H1 (cell line): Measurements from ENCODE around the gene ATM. TPM values are rescaled to one million over a fixed set of nuclear protein-coding genes. Genes with fewer than 3 reads are reported as not detected.
"Not testable (repeated sequence)": the region's sequence is repeated elsewhere in the genome, so short reads cannot be mapped to it uniquely, and the experiment has no call there.

ENCODE experiments used
- CTCF ChIA-PET: fragments of 300-600 bp; sonication (Branson Sonifier 250); formaldehyde crosslinking; loops from one replicate; lab custom pipeline; 2021; ENCODE audit not compliant: partially characterized antibody; lab: Charles Lee
- POLR2A ChIA-PET: fragments of 300-600 bp; sonication (Branson Sonifier 250); formaldehyde crosslinking; loops from one replicate; lab custom pipeline; 2021; ENCODE audit warnings: inconsistent platforms; ENCODE audit not compliant: partially characterized antibody; lab: Charles Lee
- DNase-seq, 2 experiments: peaks; one replicate each; pipeline versions ENCODE4 v3.0.0 to v3.0.0-alpha.2; 2010 to 2022; ENCODE audit warnings: low spot score in 2 of 2, low read depth in 1 of 2, mixed read lengths in 1 of 2
- FAIRE-seq: peaks from 2 replicates; lab custom pipeline; 2011; peaks lifted over from hg19 to GRCh38; lab: Jason Lieb, UNC
- H2AFZ ChIP-seq: 2 replicates; pipeline ENCODE4 v1.8.1; 2012; ENCODE audit warnings: low read length, inconsistent platforms
- H2AK5ac ChIP-seq: 2 replicates; pipeline ENCODE4 v1.6.1; 2013; ENCODE audit warnings: low read depth, low read length
- H2BK120ac ChIP-seq: replicated peaks from 2 replicates; pipeline ENCODE3; 2013; ENCODE audit warnings: low read depth, low read length, inconsistent platforms
- H2BK12ac ChIP-seq: 2 replicates; pipeline ENCODE4 v1.6.1; 2013; ENCODE audit warnings: low read depth, low read length
- H2BK15ac ChIP-seq: 2 replicates; pipeline ENCODE4 v1.6.1; 2013; ENCODE audit warnings: low read length
- H2BK20ac ChIP-seq: 2 replicates; pipeline ENCODE4 v1.6.1; 2013; ENCODE audit warnings: low read length
- H2BK5ac ChIP-seq: 2 replicates; pipeline ENCODE4 v1.6.1; 2013; ENCODE audit warnings: low read depth, low read length
- H3K14ac ChIP-seq: 2 replicates; pipeline ENCODE4 v1.6.1; 2013; ENCODE audit warnings: inconsistent platforms; ENCODE audit not compliant: insufficient read length
- H3K18ac ChIP-seq: 2 replicates; pipeline ENCODE4 v1.6.1; 2013; ENCODE audit warnings: low read length; ENCODE audit errors: extremely low read depth
- H3K23ac ChIP-seq: 2 replicates; pipeline ENCODE4 v1.6.1; 2013; ENCODE audit warnings: inconsistent platforms; ENCODE audit not compliant: insufficient read length
- H3K23me2 ChIP-seq: 2 replicates; pipeline ENCODE4 v1.6.1; 2013; ENCODE audit warnings: low read depth, low read length
- H3K27ac ChIP-seq: 2 replicates; pipeline ENCODE4 v1.6.1; 2011; ENCODE audit warnings: low read depth, low read length, inconsistent platforms
- H3K27me3 ChIP-seq, 4 experiments: replicated peaks in 1 of 4; 1 replicate in 1 of 4; 2 replicates in 3 of 4; pipeline versions ENCODE4 v1.6.1 to v1.8.1; 2011 to 2013; ENCODE audit warnings: low read length in 3 of 4, mild to moderate bottlenecking in 3 of 4, inconsistent platforms in 2 of 4, mixed read lengths in 2 of 4, moderate library complexity in 1 of 4; ENCODE audit not compliant: control insufficient read depth in 3 of 4, insufficient read depth in 3 of 4; ENCODE audit errors: extremely low read depth in 1 of 4
- H3K36me3 ChIP-seq, 4 experiments: 2 replicates each; pipeline versions ENCODE4 v1.6.1 to v1.8.1; 2011 to 2013; ENCODE audit warnings: mild to moderate bottlenecking in 4 of 4, low read length in 3 of 4, moderate library complexity in 2 of 4, control low read depth in 1 of 4, inconsistent platforms in 1 of 4; ENCODE audit not compliant: insufficient read depth in 4 of 4, control insufficient read depth in 2 of 4
- H3K4ac ChIP-seq: replicated peaks from 2 replicates; pipeline ENCODE3; 2013; ENCODE audit warnings: low read length, low read depth, mixed read lengths, inconsistent platforms; ENCODE audit not compliant: insufficient read length
- H3K4me1 ChIP-seq, 4 experiments: replicated peaks in 1 of 4; 1 replicate in 1 of 4; 2 replicates in 3 of 4; pipeline versions ENCODE4 v1.6.1 to v1.8.1; 2011 to 2013; ENCODE audit warnings: low read length in 3 of 4, inconsistent platforms in 2 of 4, mixed read lengths in 1 of 4; ENCODE audit not compliant: insufficient read depth in 4 of 4, control insufficient read depth in 3 of 4
- H3K4me2 ChIP-seq, 2 experiments: 2 replicates each; pipeline versions ENCODE4 v1.6.1 to v1.8.1; 2011 to 2013; ENCODE audit warnings: low read depth in 2 of 2, low read length in 2 of 2, control low read depth in 1 of 2, inconsistent platforms in 1 of 2, mild to moderate bottlenecking in 1 of 2; ENCODE audit not compliant: insufficient read depth in 1 of 2
- H3K4me3 ChIP-seq, 4 experiments: fragments of 200-600, 300-600 bp in 1 of 4; sonication (generic), shearing (Covaris generic), sonication (Bioruptor Twin) in 1 of 4; 2 replicates each; pipeline versions ENCODE4 v1.5.1 to v1.8.1; 2011 to 2016; ENCODE audit warnings: low read length in 4 of 4, low read depth in 3 of 4, control low read depth in 2 of 4, inconsistent platforms in 2 of 4, mild to moderate bottlenecking in 2 of 4, mixed read lengths in 1 of 4, moderate library complexity in 1 of 4; ENCODE audit not compliant: insufficient read depth in 2 of 4; ENCODE audit errors: extremely low read depth in 1 of 4
- H3K56ac ChIP-seq: replicated peaks from 2 replicates; pipeline ENCODE3; 2013; ENCODE audit warnings: low read depth, mild to moderate bottlenecking, mixed read lengths, low read length, inconsistent platforms; ENCODE audit not compliant: insufficient read length
- H3K79me1 ChIP-seq: 2 replicates; pipeline ENCODE4 v1.6.1; 2013; ENCODE audit warnings: low read depth, low read length, control low read depth
- H3K79me2 ChIP-seq, 2 experiments: 2 replicates each; pipeline versions ENCODE4 v1.6.1 to v1.8.1; 2012 to 2013; ENCODE audit warnings: low read length in 2 of 2, mild to moderate bottlenecking in 2 of 2, inconsistent platforms in 1 of 2; ENCODE audit not compliant: insufficient read depth in 2 of 2, control insufficient read depth in 1 of 2
- H3K9ac ChIP-seq, 4 experiments: replicated peaks in 1 of 4; 1 replicate in 1 of 4; 2 replicates in 3 of 4; pipeline versions ENCODE4 v1.6.1 to v1.8.1; 2011 to 2013; ENCODE audit warnings: low read depth in 3 of 4, low read length in 3 of 4, control low read depth in 2 of 4, mild to moderate bottlenecking in 2 of 4, moderate library complexity in 2 of 4, inconsistent platforms in 1 of 4; ENCODE audit errors: extremely low read depth in 1 of 4
- H3K9me3 ChIP-seq, 2 experiments: 2 replicates each; pipeline versions ENCODE4 v1.6.1 to v1.8.1; 2012 to 2013; ENCODE audit warnings: mild to moderate bottlenecking in 2 of 2, moderate library complexity in 2 of 2, control low read depth in 1 of 2, inconsistent platforms in 1 of 2, low read depth in 1 of 2, low read length in 1 of 2, mixed read lengths in 1 of 2; ENCODE audit not compliant: insufficient read depth in 2 of 2
- H4K20me1 ChIP-seq, 2 experiments: replicated peaks in 1 of 2; 2 replicates each; pipeline versions ENCODE3 to v1.8.1; 2011 to 2013; ENCODE audit warnings: inconsistent platforms in 2 of 2, low read length in 2 of 2, mild to moderate bottlenecking in 1 of 2; ENCODE audit not compliant: insufficient read depth in 2 of 2, control insufficient read depth in 1 of 2
- H4K5ac ChIP-seq: 2 replicates; pipeline ENCODE4 v1.6.1; 2013; ENCODE audit warnings: low read length, low read depth, mixed read lengths, inconsistent platforms; ENCODE audit not compliant: insufficient read length
- H4K8ac ChIP-seq: 2 replicates; pipeline ENCODE4 v1.8.0; 2013; ENCODE audit warnings: mild to moderate bottlenecking, moderate library complexity, low read length, inconsistent platforms; ENCODE audit not compliant: insufficient read depth; ENCODE audit errors: extremely low read depth
- H4K91ac ChIP-seq: replicated peaks from 2 replicates; pipeline ENCODE3; 2013; ENCODE audit warnings: low read length, mixed read lengths, inconsistent platforms; ENCODE audit not compliant: insufficient read length
- SIX5 ChIP-seq: IDR thresholded peaks from 2 replicates; pipeline ENCODE4 v1.6.1; 2011; ENCODE audit warnings: mild to moderate bottlenecking, low read depth, low read length
- WGBS, 2 experiments: shearing (Covaris generic) in 1 of 2; methylation state at CpG; one replicate each; pipeline versions ENCODE4 v1.1.6 to v1.1.7; 2013 to 2015; ENCODE audit warnings: low lambda C conversion rate in 2 of 2, mixed read lengths in 2 of 2, inconsistent platforms in 1 of 2, low coverage in 1 of 2, missing lambda C conversion rate in 1 of 2; ENCODE audit not compliant: insufficient replicate concordance in 2 of 2, insufficient coverage in 1 of 2, insufficient read length in 1 of 2; ENCODE audit errors: extremely low coverage in 1 of 2, missing lambda C conversion rate in 1 of 2; 5-methylcytosine and 5-hydroxymethylcytosine counted together
- polyA plus RNA-seq, 7 experiments: library from polyadenylated mRNA; depleted of rRNA in 3 of 7; stranded (reverse) in 5 of 7; unstranded in 2 of 7; fragments of >200 nt in 5 of 7; fragments of 200-250 nt in 2 of 7; gene quantifications; 1 replicate in 5 of 7; 2 replicates in 1 of 7; 4 replicates in 1 of 7; pipeline versions ENCODE4 v1.2.1 to v1.2.3, GENCODE V29; 2011 to 2013; ENCODE audit warnings: missing spikeins in 2 of 7, mixed read lengths in 2 of 7
- total RNA-seq: library from RNA; stranded (reverse); fragmentation: NEBNext Ultra II Directional; extraction: Animal tissue kit (Norgen Biotek cat#: 25700); gene quantifications from 2 replicates; pipeline ENCODE4 v1.2.1, GENCODE V29; 2021

Gene ATM
- total and polyA plus RNA-seq, 2 of the 8 experiments (the other 6 are each of a cell fraction or from before 2014, with no cell fraction given): 14.9 to 55.4 TPM

DNA sequence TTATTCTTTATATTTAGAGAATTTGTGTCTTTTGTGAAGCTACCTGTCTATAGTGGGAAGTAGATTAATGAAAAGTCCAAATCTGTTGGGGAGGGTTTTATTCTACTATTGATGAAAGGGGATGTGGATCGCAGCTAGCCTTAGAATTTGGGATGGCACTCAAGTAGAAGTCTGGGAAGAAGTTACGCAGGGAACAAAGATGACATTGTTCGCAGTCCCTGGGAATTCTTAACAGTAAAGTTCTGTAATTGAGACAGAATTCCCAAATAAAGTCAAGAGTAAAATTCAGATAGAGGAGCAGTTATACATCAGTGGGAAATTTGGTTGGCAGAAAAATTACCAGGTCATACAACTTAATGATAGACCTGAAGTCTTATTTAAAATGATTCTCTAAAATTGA lies 64.1 kb downstream of the ATM start:
- peaks cover 0 to 1% (median 0%) of the 10 kb centered on the region in 4 experiments; a peak in 1 of 7 replicates for H3K27me3 ChIP-seq
- H3K23ac ChIP-seq: no peak overlapping the region
- TF ChIP-seq SIX5: no peak
- POLR2A ChIA-PET: no interaction called here
- no peak overlapping the region for H3K27ac ChIP-seq
- H3K9ac ChIP-seq: no peak overlapping the region
- no peak overlapping the region for H2BK5ac ChIP-seq
- no peak overlapping the region for H2BK120ac ChIP-seq
- no peak overlapping the region for H3K14ac ChIP-seq
- FAIRE-seq (no peak), DNase-seq (no peak)
- no peak overlapping the region for H2AFZ ChIP-seq
- CTCF ChIA-PET: no interaction called here
- H4K8ac ChIP-seq: no peak overlapping the region
- no peak overlapping the region for H3K18ac ChIP-seq
- no peaks in the 10 kb centered on the region for H4K20me1 ChIP-seq
- H3K4me2 ChIP-seq: no peak overlapping the region
- H3K4me1 ChIP-seq: no peaks in the 10 kb centered on the region
- no peak overlapping the region for H3K4ac ChIP-seq
- H3K79me1 ChIP-seq: no peaks in the 10 kb centered on the region
- no peaks in the 10 kb centered on the region for H3K23me2 ChIP-seq
- no peaks in the 10 kb centered on the region for H3K79me2 ChIP-seq
- H2BK12ac ChIP-seq: no peak overlapping the region
- H3K36me3 ChIP-seq: peaks cover 4 to 67% (median 13%) of the 10 kb centered on the region in 4 experiments
- no peaks in the 10 kb centered on the region for H3K9me3 ChIP-seq
- no peak overlapping the region for H4K5ac ChIP-seq
- WGBS, 2 experiments: 96% methylated on average over 3 of the region's 3 CpGs; no CpG with 5 or more reads in 1 of the 2 experiments
- H3K56ac ChIP-seq: no peak overlapping the region
- no peak overlapping the region for H2BK15ac ChIP-seq
- no peak overlapping the region for H3K4me3 ChIP-seq
- H2AK5ac ChIP-seq: no peak overlapping the region
- no peak overlapping the region for H4K91ac ChIP-seq
- H2BK20ac ChIP-seq: no peak overlapping the region

DNA sequence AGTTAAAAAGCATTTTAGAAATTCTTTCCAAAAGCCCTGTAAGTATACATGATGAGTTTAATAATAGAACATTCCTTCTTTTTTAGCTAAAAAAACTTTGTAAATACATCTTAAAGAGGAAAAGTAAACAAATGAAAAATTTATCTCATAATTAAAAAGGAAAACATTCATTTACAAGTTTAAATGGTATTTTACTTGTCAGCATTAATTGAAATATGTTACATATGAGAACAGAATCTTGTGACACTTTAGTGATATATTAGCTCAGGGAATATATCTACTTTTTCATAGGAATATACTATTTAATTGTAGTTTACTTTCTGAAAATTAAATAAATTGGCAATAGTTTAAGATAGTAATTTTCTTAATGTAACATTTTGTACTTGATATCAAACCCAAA lies 66.2 kb downstream of the ATM start:
- H3K4ac ChIP-seq, H2BK5ac ChIP-seq, DNase-seq, H3K9ac ChIP-seq, H2BK12ac ChIP-seq, H4K91ac ChIP-seq, H2BK20ac ChIP-seq, H3K9me3 ChIP-seq, H4K20me1 ChIP-seq, H3K23me2 ChIP-seq, H3K27me3 ChIP-seq, H3K27ac ChIP-seq, FAIRE-seq, H3K4me2 ChIP-seq, H4K5ac ChIP-seq, H3K56ac ChIP-seq, POLR2A ChIA-PET, H2BK15ac ChIP-seq, H3K18ac ChIP-seq, H3K23ac ChIP-seq, H3K4me1 ChIP-seq, H3K79me1 ChIP-seq, H2AK5ac ChIP-seq, H3K4me3 ChIP-seq, CTCF ChIA-PET, H4K8ac ChIP-seq, H3K14ac ChIP-seq, H2BK120ac ChIP-seq, H2AFZ ChIP-seq, H3K79me2 ChIP-seq: not testable (repeated sequence)
- H3K36me3 ChIP-seq: peaks cover 4 to 59% (median 12%) of the 10 kb centered on the region in 4 experiments
